AG09319 (cell line): ENCODE results near the gene HOXA11.

ENCODE experiments used
- DNase-seq: peaks from one replicate; pipeline ENCODE4 v3.0.0-alpha.2; 2010; ENCODE audit warnings: low read depth; ENCODE audit errors: extremely low read depth
- TF ChIP-seq, protein P1 (sequence below): IDR thresholded peaks from 2 replicates; pipeline ENCODE4 v1.5.1; 2011; ENCODE audit warnings: low read depth, mild to moderate bottlenecking, inconsistent platforms, low read length, moderate library complexity

Gene HOXA11

DNA sequence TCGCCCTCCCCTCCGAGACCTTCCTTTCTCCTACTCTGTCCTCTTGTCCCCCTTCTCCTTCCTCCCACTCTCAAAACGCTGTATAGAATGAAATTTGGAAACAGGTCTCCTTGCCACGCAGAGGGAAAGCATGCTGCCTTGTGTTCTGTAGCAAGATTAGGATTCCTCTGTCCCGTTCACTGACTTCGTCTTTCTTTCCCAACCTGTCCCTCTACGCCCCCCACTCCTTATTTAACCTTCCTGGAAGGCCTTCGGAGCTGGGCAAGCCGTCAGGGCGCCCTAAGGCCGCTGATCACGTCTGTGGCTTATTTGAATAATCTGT, 21.0 kb downstream of the HOXA11 start:
- TF ChIP-seq, protein P1, sequence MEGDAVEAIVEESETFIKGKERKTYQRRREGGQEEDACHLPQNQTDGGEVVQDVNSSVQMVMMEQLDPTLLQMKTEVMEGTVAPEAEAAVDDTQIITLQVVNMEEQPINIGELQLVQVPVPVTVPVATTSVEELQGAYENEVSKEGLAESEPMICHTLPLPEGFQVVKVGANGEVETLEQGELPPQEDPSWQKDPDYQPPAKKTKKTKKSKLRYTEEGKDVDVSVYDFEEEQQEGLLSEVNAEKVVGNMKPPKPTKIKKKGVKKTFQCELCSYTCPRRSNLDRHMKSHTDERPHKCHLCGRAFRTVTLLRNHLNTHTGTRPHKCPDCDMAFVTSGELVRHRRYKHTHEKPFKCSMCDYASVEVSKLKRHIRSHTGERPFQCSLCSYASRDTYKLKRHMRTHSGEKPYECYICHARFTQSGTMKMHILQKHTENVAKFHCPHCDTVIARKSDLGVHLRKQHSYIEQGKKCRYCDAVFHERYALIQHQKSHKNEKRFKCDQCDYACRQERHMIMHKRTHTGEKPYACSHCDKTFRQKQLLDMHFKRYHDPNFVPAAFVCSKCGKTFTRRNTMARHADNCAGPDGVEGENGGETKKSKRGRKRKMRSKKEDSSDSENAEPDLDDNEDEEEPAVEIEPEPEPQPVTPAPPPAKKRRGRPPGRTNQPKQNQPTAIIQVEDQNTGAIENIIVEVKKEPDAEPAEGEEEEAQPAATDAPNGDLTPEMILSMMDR, result no peak
- no peak for DNase-seq

DNA sequence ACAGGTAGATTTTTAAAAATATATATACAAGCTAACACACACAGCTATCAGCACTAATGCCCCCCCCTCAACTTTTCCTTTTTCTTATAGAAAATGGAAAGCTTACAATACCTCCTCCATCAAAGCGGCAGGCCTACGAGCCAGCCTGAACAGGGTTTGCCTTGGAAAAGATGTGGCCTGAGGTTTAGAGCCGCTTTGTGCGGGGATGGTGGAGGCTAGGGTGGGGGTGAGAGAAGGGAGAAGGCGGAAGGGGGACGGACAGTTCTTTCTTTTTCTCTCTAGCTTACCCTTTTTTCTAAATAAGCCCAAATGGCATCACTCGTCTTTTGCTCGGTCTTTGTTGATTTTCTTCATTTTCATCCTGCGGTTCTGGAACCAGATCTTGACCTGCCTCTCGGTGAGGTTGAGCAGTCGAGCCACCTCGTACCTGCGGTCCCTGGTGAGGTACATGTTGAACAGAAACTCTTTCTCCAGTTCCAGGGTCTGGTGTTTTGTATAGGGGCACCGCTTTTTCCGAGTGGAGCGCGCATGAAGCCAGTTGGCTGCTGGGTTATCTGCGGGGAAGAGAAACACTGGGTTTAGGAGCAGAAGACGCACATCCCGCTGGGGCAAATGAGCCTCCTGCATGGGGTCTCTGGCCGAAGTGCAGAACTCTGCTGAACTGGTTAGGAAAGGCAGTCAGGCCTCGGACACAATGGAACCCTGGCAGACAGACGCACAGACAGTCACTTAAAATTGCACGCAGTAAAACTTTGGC, 21.6 kb downstream of the HOXA11 start:
- TF ChIP-seq, protein P1, result no peak
- DNase-seq, result no peak

DNA sequence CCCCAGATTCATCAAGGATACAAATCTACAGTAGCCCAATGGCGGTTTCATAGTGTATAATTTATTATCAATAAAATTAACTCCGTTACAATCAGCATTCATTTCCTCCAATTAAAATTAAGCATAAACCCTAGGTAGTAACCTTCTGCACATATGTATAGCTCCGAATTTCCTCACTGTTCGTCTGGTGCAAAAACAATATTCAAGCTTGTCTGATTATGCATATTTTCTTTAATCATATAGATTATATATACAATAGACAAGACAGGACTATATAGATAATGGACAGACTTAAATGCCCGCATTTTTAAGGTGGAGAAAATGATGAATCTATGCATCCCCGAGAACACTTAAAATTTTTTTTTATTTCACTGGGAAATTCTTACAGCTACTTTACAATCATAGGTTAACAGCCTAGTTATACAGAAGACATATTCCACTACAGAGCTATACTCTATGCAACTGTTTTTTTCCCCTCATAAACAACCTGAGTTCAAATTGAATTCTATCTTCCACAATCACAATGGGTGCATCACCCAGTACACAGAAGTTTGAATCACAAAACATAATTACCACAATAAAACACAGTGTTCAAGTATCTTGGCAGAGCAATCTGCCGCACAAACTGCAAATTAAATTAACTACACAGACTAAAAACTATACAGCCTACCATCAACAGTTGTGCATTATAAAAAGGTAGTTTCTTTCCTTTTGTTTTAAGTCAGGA, 22.3 kb downstream of the HOXA11 start:
- DNase-seq, result no peak
- TF ChIP-seq, protein P1, result no peak

DNA sequence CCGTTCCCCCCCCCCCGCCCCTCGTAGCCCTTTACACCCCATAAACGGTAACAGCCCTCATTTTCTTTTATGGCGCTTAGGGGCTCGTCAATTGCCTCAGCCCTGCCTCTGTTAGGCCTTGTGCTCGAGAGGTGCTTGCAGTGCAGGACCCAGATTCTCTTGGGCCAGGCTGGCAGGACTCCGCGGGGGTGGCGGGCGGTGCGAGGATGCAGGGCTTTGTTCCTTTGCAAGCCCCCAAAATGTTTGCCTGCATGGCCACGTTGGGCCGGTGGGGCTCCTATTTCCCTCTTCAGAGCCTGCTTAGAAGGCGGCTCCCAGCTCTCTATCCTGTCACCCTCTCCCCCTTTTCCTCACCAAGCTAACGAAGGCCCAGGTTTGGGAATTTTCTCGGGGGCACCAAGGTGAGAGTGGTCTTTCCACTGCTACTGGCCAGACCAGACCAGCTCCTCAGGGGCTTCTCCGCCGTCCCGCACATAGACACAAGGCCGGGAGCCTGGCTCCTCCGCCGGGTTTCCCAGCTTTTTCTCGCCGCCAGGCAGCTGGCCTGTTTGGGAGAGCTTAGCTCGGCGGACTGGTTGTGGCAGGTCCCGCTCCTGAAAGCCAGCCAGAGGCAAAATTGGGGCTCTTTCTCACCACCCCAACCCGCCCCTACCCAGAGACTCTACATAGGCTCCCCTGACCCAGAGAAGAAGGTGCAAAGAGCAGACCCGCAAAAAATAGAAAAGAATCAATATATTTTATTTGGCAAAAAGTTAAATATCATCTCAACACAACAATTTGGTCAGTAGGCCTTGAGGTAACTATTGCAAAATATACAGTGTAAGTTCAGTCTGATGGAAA, 23.1 kb downstream of the HOXA11 start:
- TF ChIP-seq, protein P1, result no peak
- DNase-seq, result no peak

DNA sequence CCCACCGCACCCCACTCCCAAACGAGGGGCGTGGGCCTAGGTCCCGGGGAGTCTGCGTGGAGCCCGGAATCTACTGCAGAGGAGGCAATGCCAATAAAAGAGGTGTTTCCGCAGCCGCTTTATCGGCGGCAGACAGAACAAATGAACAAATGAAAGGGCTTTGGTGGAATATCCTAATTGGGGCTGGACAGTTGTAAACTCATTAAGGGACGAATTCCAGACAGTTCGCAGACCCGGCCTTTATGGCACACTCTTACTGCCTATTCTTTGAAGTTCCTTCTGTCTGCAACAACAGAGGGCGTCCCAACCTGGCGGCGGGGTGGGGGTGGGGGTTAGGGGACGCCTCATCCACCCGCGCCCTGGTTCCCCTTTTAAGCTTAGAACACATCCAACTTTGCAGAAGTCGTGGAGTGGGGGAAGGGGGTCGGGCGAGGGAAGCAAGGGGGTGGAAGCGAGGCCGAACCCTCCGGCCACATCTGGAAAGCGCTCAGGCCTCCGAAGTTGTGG, 23.8 kb downstream of the HOXA11 start:
- no peak for DNase-seq
- TF ChIP-seq, protein P1, result no peak

DNA sequence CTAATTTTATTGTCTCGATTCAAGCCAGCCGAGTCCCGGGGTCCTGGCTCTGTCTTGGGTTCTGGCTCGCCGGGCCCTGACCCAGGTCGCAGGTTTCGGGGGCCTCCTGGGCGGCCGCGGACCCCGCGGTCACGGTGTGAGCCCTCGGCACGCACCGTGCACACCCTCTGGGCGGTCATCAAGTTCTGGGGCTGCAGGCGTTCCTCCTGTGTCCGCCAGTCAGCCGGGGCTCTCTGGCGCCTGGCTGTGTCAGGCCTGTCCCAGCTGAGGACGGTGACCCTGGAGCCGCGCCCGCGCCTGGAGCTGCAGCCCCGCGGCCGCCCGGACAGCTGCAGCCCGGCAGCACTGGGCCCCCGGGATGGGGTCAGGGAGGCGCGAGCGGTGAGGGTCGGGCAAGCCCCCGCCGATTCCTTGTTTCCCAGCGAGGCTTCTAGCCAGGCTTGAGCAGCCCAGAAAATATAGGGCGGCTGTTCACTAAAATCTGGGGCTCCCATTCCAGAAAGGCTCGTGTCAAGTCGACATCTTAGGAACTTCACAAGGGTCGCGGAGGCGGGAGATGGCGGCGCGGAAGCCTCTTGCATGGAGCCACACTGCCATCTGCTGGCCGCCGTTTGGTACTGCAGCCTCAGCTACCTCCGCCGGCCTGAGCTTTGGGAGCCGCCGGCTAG, 24.4 kb downstream of the HOXA11 start:
- TF ChIP-seq, protein P1, result peak; percentile 95
- DNase-seq, result peak; percentile 48
